GM23338 (cell line): ENCODE results near the gene LOXL3. TPM values are rescaled to one million over a fixed set of nuclear protein-coding genes. Genes with fewer than 3 reads are reported as not detected.

Experiments
- ATAC-seq: fragments of 200-7000 bp; cut with Tn5 transposase; 3 replicates; pipeline ENCODE4 v1.9.1; 2020
- DNase-seq: peaks from one replicate; pipeline ENCODE4 v3.0.0-alpha.2; 2015; ENCODE audit warnings: low spot score
- H2AFZ ChIP-seq: fragments of 200-600 bp; sonication (generic); 2 replicates; pipeline ENCODE4 v1.8.0; 2016; ENCODE audit warnings: antibody characterized with exemption, mild to moderate bottlenecking, moderate library complexity
- H3F3A ChIP-seq: fragments of 200-600 bp; sonication (generic); replicated peaks from 2 replicates; pipeline ENCODE4 v1.8.0; 2017; ENCODE audit warnings: antibody characterized with exemption, mixed run types, low read depth
- H3K27ac ChIP-seq: fragments of 200-600 bp; sonication (generic); 2 replicates; pipeline ENCODE4 v1.6.1; 2016; ENCODE audit warnings: low read depth
- H3K27me3 ChIP-seq: fragments of 200-600 bp; sonication (generic); 2 replicates; pipeline ENCODE4 v1.8.0; 2016; ENCODE audit warnings: mild to moderate bottlenecking, mixed run types, moderate library complexity; ENCODE audit not compliant: insufficient read depth
- H3K36me3 ChIP-seq: fragments of 200-600 bp; sonication (generic); 2 replicates; pipeline ENCODE4 v1.8.0; 2016; ENCODE audit warnings: mild to moderate bottlenecking; ENCODE audit not compliant: insufficient read depth
- H3K4me1 ChIP-seq: fragments of 200-600 bp; sonication (generic); 2 replicates; pipeline ENCODE4 v1.8.0; 2016; ENCODE audit warnings: mild to moderate bottlenecking, moderate library complexity; ENCODE audit not compliant: insufficient read depth
- H3K4me2 ChIP-seq: fragments of 200-600 bp; sonication (generic); 2 replicates; pipeline ENCODE4 v1.7.1; 2017; ENCODE audit warnings: mixed run types
- H3K4me3 ChIP-seq: fragments of 200-600 bp; sonication (generic); 2 replicates; pipeline ENCODE4 v1.6.1; 2016; ENCODE audit warnings: mixed run types
- H3K79me2 ChIP-seq: fragments of 200-600 bp; sonication (generic); replicated peaks from 2 replicates; pipeline ENCODE4 v1.8.0; 2017; ENCODE audit warnings: mild to moderate bottlenecking; ENCODE audit not compliant: insufficient read depth
- H3K9me2 ChIP-seq: fragments of 200-600 bp; sonication (generic); 2 replicates; pipeline ENCODE4 v1.8.0; 2017; ENCODE audit not compliant: insufficient read depth
- H4K20me1 ChIP-seq: fragments of 200-600 bp; sonication (generic); replicated peaks from 2 replicates; pipeline ENCODE4 v1.8.0; 2017; ENCODE audit warnings: mild to moderate bottlenecking; ENCODE audit not compliant: insufficient read depth
- H3K27ac Mint-ChIP-seq: 2 replicates; pipeline ENCODE4 v1.8.0; 2020; ENCODE audit warnings: inconsistent platforms, mild to moderate bottlenecking, moderate library complexity, mixed read lengths
- H3K27me3 Mint-ChIP-seq: 3 replicates; pipeline ENCODE4 v1.8.0; 2022; ENCODE audit warnings: low read depth, mild to moderate bottlenecking, moderate library complexity, mixed read lengths, inconsistent platforms; ENCODE audit not compliant: insufficient read depth, poor library complexity
- H3K36me3 Mint-ChIP-seq: 3 replicates; pipeline ENCODE4 v1.8.0; 2021; ENCODE audit warnings: low read depth, mild to moderate bottlenecking, inconsistent platforms, moderate library complexity, mixed read lengths
- H3K4me1 Mint-ChIP-seq: 3 replicates; pipeline ENCODE4 v1.8.0; 2020; ENCODE audit warnings: mild to moderate bottlenecking, inconsistent platforms, mixed read lengths
- H3K4me3 Mint-ChIP-seq: 3 replicates; pipeline ENCODE4 v1.8.0; 2021; ENCODE audit warnings: moderate library complexity, mild to moderate bottlenecking, inconsistent platforms, mixed read lengths
- H3K9me3 Mint-ChIP-seq: 3 replicates; pipeline ENCODE4 v1.8.0; 2020; ENCODE audit warnings: moderate library complexity, mild to moderate bottlenecking, inconsistent platforms, mixed read lengths
- CREB1 ChIP-seq: fragments of 250-450 bp; sonication (Bioruptor Pico); IDR thresholded peaks from 2 replicates; pipeline ENCODE4 v1.5.0; 2020; ENCODE audit warnings: low read depth, mild to moderate bottlenecking, moderate library complexity
- ETS1 ChIP-seq: IDR thresholded peaks from 2 replicates; pipeline ENCODE4 v1.6.1; 2016; ENCODE audit warnings: antibody characterized with exemption
- EZH2 ChIP-seq: fragments of 200-600 bp; sonication (generic); IDR thresholded peaks from one replicate; pipeline ENCODE4 v1.8.0; 2017; ENCODE audit warnings: antibody characterized with exemption, mild to moderate bottlenecking, low read depth; ENCODE audit not compliant: unreplicated experiment
- EZH2phosphoT487 ChIP-seq: fragments of 200-600 bp; sonication (generic); IDR thresholded peaks from one replicate; pipeline ENCODE4 v1.8.1; 2018; ENCODE audit warnings: antibody characterized with exemption; ENCODE audit not compliant: unreplicated experiment
- STAT1 ChIP-seq: IDR thresholded peaks from one replicate; pipeline ENCODE4 v1.6.1; 2016; ENCODE audit warnings: antibody characterized with exemption; ENCODE audit not compliant: unreplicated experiment
- ZNF114 ChIP-seq: fragments of 250-450 bp; sonication (Bioruptor Pico); IDR thresholded peaks from 2 replicates; pipeline ENCODE4 v1.5.0; 2020; ENCODE audit warnings: mild to moderate bottlenecking, moderate library complexity
- ZNF462 ChIP-seq: fragments of 250-450 bp; sonication (Bioruptor Pico); IDR thresholded peaks from 2 replicates; pipeline ENCODE4 v1.5.0; 2020; ENCODE audit warnings: mild to moderate bottlenecking, moderate library complexity
- polyA plus RNA-seq: library from polyadenylated mRNA; unstranded; fragments of >200 nt; fragmentation: Nextera tagmentation; extraction: Ambion mirVana; gene quantifications from 2 replicates; pipeline ENCODE4 v1.2.1, GENCODE V29; 2016
- total RNA-seq: library from RNA; depleted of rRNA; stranded (reverse); fragments of >200 nt; shearing (Covaris generic); gene quantifications from 2 replicates; pipeline ENCODE4 v1.2.3, GENCODE V29; 2014

LOXL3 gene
- total and polyA plus RNA-seq, 2 experiments from 2014 or later: 4.7 to 14.9 TPM

- Histone ChIP-seq H2AFZ (no peak within 1 kb of the TSS), H3K4me1 (peaks cover 7% of the 10 kb centered on the region; the same call in 1 of the 2 replicates), H3F3A (0 out of 2 replicates have a peak, but pooled peaks cover 12% of the 10 kb centered on the region), H3K79me2 (peaks cover 18% of the 10 kb centered on the region), H3K27me3 (peaks cover 22% of the 10 kb centered on the region), H3K27ac (no peak within 1 kb of the TSS), H3K36me3 (peaks cover 11% of the 10 kb centered on the region), H3K4me2 (no peak within 1 kb of the TSS), H4K20me1 (peaks cover 9% of the 10 kb centered on the region; the same call in 1 of the 2 replicates), H3K9me2 (no peaks in the 10 kb centered on the region), H3K4me3 (no peak within 1 kb of the TSS)
- peaks cover 33% of the 10 kb centered on the region for H3K27me3 Mint-ChIP-seq
- TF ChIP-seq EZH2phosphoT487 (no peak), ETS1 (0 out of 2 replicates have a peak, but pooled peaks have one; percentile 53), CREB1 (peak; percentile 60)
- H3K36me3 Mint-ChIP-seq: peaks cover 34% of the 10 kb centered on the region
- peaks cover 17% of the 10 kb centered on the region for H3K4me1 Mint-ChIP-seq
- ATAC-seq (peak; percentile 9), DNase-seq (peak; percentile 85)
- peak within 1 kb of the TSS; percentile 50; the same call in 2 of the 3 replicates for H3K4me3 Mint-ChIP-seq
- no peaks in the 10 kb centered on the region for H3K9me3 Mint-ChIP-seq
- H3K27ac Mint-ChIP-seq: no peak within 1 kb of the TSS
Measured at GRCh38 chr2:74525717-74526648, 27.8 kb downstream of the LOXL3 start, which contains the start of gene DQX1. Gene DQX1 (minus strand): TSS chr2:74526231. CDS start chr2:74525729, 502 bp downstream.

GRCh38 chr2:74524955-74525716, 28.6 kb downstream of the LOXL3 start:
- peaks cover 32% of the 10 kb centered on the region for H3K36me3 Mint-ChIP-seq
- Histone ChIP-seq H3K4me1 (peaks cover 7% of the 10 kb centered on the region; the same call in 1 of the 2 replicates), H3K27ac (no peak overlapping the region), H3K79me2 (peaks cover 18% of the 10 kb centered on the region), H3K36me3 (peaks cover 11% of the 10 kb centered on the region), H3F3A (0 out of 2 replicates have a peak, but pooled peaks cover 10% of the 10 kb centered on the region), H3K27me3 (peaks cover 30% of the 10 kb centered on the region), H4K20me1 (peaks cover 9% of the 10 kb centered on the region; the same call in 1 of the 2 replicates), H3K4me2 (no peak overlapping the region), H2AFZ (no peak overlapping the region), H3K4me3 (no peak overlapping the region), H3K9me2 (no peaks in the 10 kb centered on the region)
- no peak for DNase-seq
- H3K4me3 Mint-ChIP-seq: no peak overlapping the region
- no peak for ATAC-seq
- H3K27me3 Mint-ChIP-seq: peaks cover 33% of the 10 kb centered on the region
- no peaks in the 10 kb centered on the region for H3K9me3 Mint-ChIP-seq
- H3K4me1 Mint-ChIP-seq: peaks cover 14% of the 10 kb centered on the region
- TF ChIP-seq STAT1 (no peak), EZH2 (no peak), ZNF462 (CRISPR knock-in tag) (no peak), ZNF114 (no peak), ETS1 (no peak)
- H3K27ac Mint-ChIP-seq: no peak overlapping the region
